ENCODE data around the gene NF1. TPM values are rescaled to one million over a fixed set of nuclear protein-coding genes. Genes with fewer than 3 reads are reported as not detected.
"Not testable (repeated sequence)": the region's sequence is repeated elsewhere in the genome, so short reads cannot be mapped to it uniquely, and the experiment has no call there.

The NF1 gene
- 10 to 100 TPM; 22.1 to 26.2 TPM for total RNA-seq

DNA sequence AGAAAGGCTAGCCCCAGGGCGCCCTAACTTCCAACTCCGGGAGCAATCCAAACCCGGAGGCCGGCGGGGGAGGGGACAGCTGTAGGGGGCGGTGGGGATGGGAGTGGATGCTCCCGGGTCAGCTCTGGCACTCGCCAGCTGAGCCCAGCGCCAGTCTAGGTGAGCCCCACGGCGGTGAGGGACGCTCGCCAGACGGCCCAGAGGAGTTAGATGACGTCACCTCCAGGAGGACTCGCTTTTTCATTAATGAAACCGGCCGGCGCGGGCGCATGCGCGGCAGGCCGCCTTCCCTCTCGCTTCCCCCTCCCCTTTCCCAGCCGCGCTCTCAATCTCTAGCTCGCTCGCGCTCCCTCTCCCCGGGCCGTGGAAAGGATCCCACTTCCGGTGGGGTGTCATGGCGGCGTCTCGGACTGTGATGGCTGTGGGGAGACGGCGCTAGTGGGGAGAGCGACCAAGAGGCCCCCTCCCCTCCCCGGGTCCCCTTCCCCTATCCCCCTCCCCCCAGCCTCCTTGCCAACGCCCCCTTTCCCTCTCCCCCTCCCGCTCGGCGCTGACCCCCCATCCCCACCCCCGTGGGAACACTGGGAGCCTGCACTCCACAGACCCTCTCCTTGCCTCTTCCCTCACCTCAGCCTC, at the start of gene NF1:
NF1 (plus strand) TSS at position 378 of the 636 bp plus-strand sequence. CDS start 333 bp downstream, outside the sequence.
- H3K27ac Mint-ChIP-seq = peak within 1 kb of the TSS; percentile 94
- DNase-seq = peak; percentile 94
- peaks cover 11% of the 10 kb centered on the region for H3K4me1 Mint-ChIP-seq
- no peaks in the 10 kb centered on the region for H3K9me3 Mint-ChIP-seq (ENCODE audit: low read depth)
- no peaks in the 10 kb centered on the region for H3K27me3 Mint-ChIP-seq
- intact Hi-C loops (cut with DNase I, micrococcal nuclease) = loop anchor here (1.0 to 10.0 kb wide), 5 partner anchors 87 to 460 kb away; partner anchors contain the start of genes ATAD5 (in 1 of the 2), EVI2A (in 1 of the 2) and TEFM (in 1 of the 2)
- H3K4me3 Mint-ChIP-seq = peak within 1 kb of the TSS; percentile 94
- ATAC-seq = peak; percentile 89
- ChIA-PET POLR2A (interaction anchor here (0.6 kb wide), 2 partner anchors 21 to 136 kb away, joined by 3 to 4 read pairs; no protein-coding TSS in a partner anchor), CTCF (interaction anchor here (0.8 kb wide), 1 partner anchor 440 kb away, joined by 3 read pairs; no protein-coding TSS in a partner anchor)
- peaks cover 4% of the 10 kb centered on the region for H3K36me3 Mint-ChIP-seq (ENCODE audit: low read depth)

DNA sequence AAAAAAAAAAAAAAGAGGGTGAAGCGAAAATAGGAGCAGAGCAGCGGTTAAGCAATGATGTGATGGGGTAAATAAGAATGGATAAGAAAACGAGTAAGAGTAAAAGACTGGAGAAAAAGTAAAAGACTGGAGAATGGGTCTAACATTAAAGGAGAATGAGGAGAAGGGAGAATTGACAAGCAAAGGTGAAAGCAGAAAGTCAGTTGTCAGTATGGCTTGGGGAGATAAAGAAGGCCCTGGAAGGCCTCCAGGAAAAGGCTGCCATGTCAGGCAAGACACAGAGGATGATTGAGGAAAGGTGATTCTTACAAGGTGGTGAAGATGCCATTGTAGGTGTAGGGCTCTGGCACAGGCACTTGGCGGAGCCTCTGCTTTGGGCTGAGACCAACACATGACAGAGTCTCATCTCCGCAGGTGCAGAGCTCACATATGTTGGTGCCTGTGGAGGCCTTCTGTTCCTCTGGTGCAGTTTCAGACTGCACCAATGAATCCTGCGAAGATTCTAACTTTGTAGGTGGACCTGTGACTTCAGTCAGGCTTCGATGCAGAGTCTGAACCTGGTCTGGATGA, 47.8 kb upstream of the NF1 start:
- H3K36me3 Mint-ChIP-seq (ENCODE audit: low read depth); intact Hi-C loops (cut with DNase I, micrococcal nuclease); CTCF ChIA-PET; POLR2A ChIA-PET; DNase-seq; H3K27me3 Mint-ChIP-seq; H3K4me1 Mint-ChIP-seq; H3K4me3 Mint-ChIP-seq; ATAC-seq; H3K27ac Mint-ChIP-seq; H3K9me3 Mint-ChIP-seq (ENCODE audit: low read depth): not testable (repeated sequence)

DNA sequence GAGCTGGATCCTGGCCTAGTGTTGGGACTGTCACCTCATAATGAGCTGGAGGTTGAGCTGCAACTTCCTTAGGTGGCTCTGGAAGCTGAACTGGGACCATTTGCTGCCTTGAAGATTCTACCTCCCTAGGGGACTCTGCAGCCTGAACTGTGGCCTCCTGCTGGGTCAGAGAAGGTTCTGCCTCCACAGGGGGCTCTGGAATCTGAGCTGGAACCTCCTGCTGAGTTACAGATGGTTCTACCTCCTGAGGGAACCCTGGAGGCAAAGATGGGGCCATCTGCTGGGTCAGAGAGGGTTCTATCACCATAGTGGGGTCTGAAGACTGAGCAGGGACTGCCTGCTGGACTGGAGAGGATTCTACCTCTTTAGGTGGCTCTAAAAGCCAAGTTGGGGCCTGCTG, 46.6 kb upstream of the NF1 start:
- Mint-ChIP-seq H3K27me3 (no peaks in the 10 kb centered on the region), H3K9me3 (ENCODE audit: low read depth) (no peaks in the 10 kb centered on the region), H3K36me3 (ENCODE audit: low read depth) (no peaks in the 10 kb centered on the region), H3K27ac (no peak overlapping the region), H3K4me1 (peaks cover 7% of the 10 kb centered on the region), H3K4me3 (no peak overlapping the region)
- no peak for ATAC-seq
- DNase-seq = no peak
- ChIA-PET POLR2A (no interaction called here), CTCF (interaction anchor here (0.9 kb wide), 1 partner anchor 21 kb away, joined by 3 read pairs; no protein-coding TSS in a partner anchor)
- intact Hi-C loops (cut with DNase I, micrococcal nuclease) = no loop called here

GRCh38 chr17:31048780-31049179, 46.0 kb upstream of the NF1 start:
- ATAC-seq (no peak), DNase-seq (no peak)
- POLR2A ChIA-PET = no interaction called here
- no peaks in the 10 kb centered on the region for H3K27me3 Mint-ChIP-seq
- no peak overlapping the region for H3K4me3 Mint-ChIP-seq
- peaks cover 7% of the 10 kb centered on the region for H3K4me1 Mint-ChIP-seq
- H3K27ac Mint-ChIP-seq = no peak overlapping the region
- CTCF ChIA-PET = interaction anchor here (0.7 to 0.9 kb wide), 2 partner anchors 20 to 121 kb away, joined by 3 to 4 read pairs; no protein-coding TSS in a partner anchor
- no peaks in the 10 kb centered on the region for H3K9me3 Mint-ChIP-seq (ENCODE audit: low read depth)
- H3K36me3 Mint-ChIP-seq (ENCODE audit: low read depth) = no peaks in the 10 kb centered on the region
- intact Hi-C loops (cut with DNase I, micrococcal nuclease) = no loop called here

DNA sequence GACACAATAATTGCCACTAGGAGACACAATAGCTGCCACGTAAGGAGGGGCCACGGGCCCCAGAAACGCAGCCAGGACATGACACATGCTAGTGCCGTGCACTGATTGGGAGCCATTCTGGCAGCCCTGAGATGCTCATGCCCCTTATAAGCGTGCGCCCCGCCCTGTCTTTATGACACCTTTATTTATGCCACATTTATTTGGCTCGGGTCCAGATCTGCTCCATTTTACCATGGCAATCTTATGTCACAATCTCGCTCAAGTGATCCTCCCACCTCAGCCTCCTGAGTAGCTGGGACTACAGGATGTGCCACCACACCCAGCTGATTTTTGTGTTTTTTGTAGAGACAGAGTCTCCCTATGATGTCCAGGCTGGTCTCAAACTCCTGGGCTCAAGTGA, 43.8 kb upstream of the NF1 start:
- DNase-seq (no peak), ATAC-seq (no peak)
- intact Hi-C loops (cut with DNase I, micrococcal nuclease) = no loop called here
- no peaks in the 10 kb centered on the region for H3K27me3 Mint-ChIP-seq
- ChIA-PET CTCF (interaction anchor here (1.6 kb wide), 1 partner anchor 22 kb away, joined by 3 read pairs; no protein-coding TSS in a partner anchor), POLR2A (no interaction called here)
- H3K27ac Mint-ChIP-seq = no peak overlapping the region
- H3K36me3 Mint-ChIP-seq (ENCODE audit: low read depth) = no peaks in the 10 kb centered on the region
- peaks cover 7% of the 10 kb centered on the region for H3K4me1 Mint-ChIP-seq
- no peak overlapping the region for H3K4me3 Mint-ChIP-seq
- H3K9me3 Mint-ChIP-seq (ENCODE audit: low read depth) = no peaks in the 10 kb centered on the region

- Mint-ChIP-seq H3K27me3 (no peaks in the 10 kb centered on the region), H3K9me3 (ENCODE audit: low read depth) (no peaks in the 10 kb centered on the region), H3K4me3 (no peak overlapping the region), H3K36me3 (ENCODE audit: low read depth) (no peaks in the 10 kb centered on the region), H3K27ac (no peak overlapping the region), H3K4me1 (peaks cover 7% of the 10 kb centered on the region)
- ChIA-PET CTCF (no interaction called here), POLR2A (no interaction called here)
- DNase-seq (no peak), ATAC-seq (no peak)
- intact Hi-C loops (cut with DNase I, micrococcal nuclease) = no loop called here
These were observed 43.3 kb upstream of the NF1 start for GRCh38 chr17:31051506-31051905.

DNA sequence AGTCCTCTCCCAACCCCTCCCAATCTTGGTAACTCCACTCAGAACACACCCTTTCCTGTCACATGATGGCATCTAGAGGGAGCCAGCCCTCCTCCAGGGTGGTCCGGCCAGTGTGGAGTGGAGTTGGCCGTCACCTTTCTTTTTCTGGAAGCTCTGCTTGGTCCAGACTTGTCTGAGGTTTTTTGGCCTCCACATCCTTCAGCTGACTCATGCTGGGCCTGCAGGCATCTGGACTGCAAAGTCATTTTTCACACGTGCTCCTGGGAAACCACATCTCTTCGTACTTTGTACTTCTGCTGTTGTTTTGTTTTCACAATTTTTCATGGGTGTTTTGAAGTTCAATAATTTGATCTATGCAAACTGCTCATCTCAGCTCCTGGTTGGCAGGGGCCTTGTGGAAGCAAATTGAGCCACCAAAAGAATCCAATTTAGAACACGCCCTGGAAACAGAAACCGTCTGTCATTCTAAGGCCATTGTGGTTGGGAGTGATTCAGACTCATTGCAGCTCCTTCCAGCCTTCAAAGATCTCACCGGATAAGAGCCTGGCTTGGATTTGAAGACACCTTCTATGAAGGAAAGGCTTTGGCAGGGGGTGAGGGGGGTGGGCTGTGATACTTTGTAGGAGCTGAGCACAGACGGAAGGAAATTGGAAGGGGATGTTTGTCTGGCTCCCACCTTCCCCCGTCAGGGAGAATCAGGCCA, 42.4 kb upstream of the NF1 start:
- no peaks in the 10 kb centered on the region for H3K36me3 Mint-ChIP-seq (ENCODE audit: low read depth)
- CTCF ChIA-PET = interaction anchor here (0.9 to 1.2 kb wide), 2 partner anchors 13 to 17 kb away, joined by 3 read pairs; no protein-coding TSS in a partner anchor
- no peak overlapping the region for H3K27ac Mint-ChIP-seq
- H3K4me3 Mint-ChIP-seq = no peak overlapping the region
- DNase-seq (peak; percentile 16), ATAC-seq (peak; percentile 19)
- no peaks in the 10 kb centered on the region for H3K9me3 Mint-ChIP-seq (ENCODE audit: low read depth)
- POLR2A ChIA-PET = no interaction called here
- H3K27me3 Mint-ChIP-seq = no peaks in the 10 kb centered on the region
- intact Hi-C loops (cut with DNase I, micrococcal nuclease) = no loop called here
- peaks cover 7% of the 10 kb centered on the region for H3K4me1 Mint-ChIP-seq

- Mint-ChIP-seq H3K36me3 (ENCODE audit: low read depth) (no peaks in the 10 kb centered on the region), H3K4me3 (no peak overlapping the region), H3K27ac (no peak overlapping the region), H3K4me1 (peaks cover 7% of the 10 kb centered on the region), H3K9me3 (ENCODE audit: low read depth) (no peaks in the 10 kb centered on the region), H3K27me3 (no peaks in the 10 kb centered on the region)
- DNase-seq (no peak), ATAC-seq (no peak)
- intact Hi-C loops (cut with DNase I, micrococcal nuclease) = no loop called here
- ChIA-PET CTCF (interaction anchor here (0.9 to 1.2 kb wide), 2 partner anchors 16 to 18 kb away, joined by 3 read pairs; no protein-coding TSS in a partner anchor), POLR2A (no interaction called here)
These were observed 41.7 kb upstream of the NF1 start for GRCh38 chr17:31053071-31053470.

DNA sequence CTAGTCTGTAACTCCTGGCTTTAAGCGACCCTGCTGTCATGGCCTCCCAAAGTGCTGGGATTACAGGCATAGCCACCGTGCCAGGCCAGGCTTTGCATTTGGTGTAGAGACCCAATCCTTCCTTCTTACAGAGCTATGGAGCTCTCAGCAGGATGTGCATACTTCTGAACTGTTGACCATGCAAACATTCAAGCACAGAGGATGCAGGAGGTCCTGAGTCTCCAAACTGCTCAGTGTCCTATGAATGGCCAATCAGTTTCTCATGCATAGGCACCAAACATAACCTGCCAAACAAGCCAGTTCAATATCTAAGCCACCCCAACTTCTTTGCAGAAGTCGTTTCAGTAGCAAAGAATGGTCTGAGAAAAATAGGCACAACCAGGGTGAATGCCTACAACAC, 40.0 kb upstream of the NF1 start:
- CTCF ChIA-PET = interaction anchor here (0.8 kb wide), 1 partner anchor 178 kb away, joined by 3 read pairs; no protein-coding TSS in a partner anchor
- Mint-ChIP-seq H3K27ac (no peak overlapping the region), H3K9me3 (ENCODE audit: low read depth) (no peaks in the 10 kb centered on the region), H3K4me3 (no peak overlapping the region), H3K4me1 (peaks cover 7% of the 10 kb centered on the region), H3K36me3 (ENCODE audit: low read depth) (no peaks in the 10 kb centered on the region), H3K27me3 (no peaks in the 10 kb centered on the region)
- POLR2A ChIA-PET = interaction anchor here (0.6 kb wide), 1 partner anchor 551 kb away, joined by 5 read pairs; no protein-coding TSS in a partner anchor
- intact Hi-C loops (cut with DNase I, micrococcal nuclease) = no loop called here
- no peak for ATAC-seq
- DNase-seq = no peak

DNA sequence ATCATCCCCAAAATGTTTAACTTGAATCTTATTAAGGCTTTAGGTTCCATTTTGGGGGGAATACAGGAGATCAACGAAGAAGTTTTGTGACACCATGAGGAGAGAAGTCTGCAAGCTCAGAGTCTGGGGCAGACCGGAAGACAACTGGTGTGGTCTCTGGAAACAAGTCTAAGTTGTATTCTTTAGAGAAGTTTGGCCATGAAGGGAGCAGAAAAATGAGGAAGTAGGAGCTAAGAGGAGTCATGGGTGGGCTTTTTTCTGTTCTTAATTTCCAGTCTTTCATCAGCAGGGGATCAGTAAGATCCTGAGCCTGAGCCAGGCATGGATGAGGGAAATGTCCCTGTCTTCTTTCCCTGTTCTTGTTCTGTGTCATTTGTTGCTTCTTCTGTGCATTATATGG, 35.8 kb upstream of the NF1 start:
- Mint-ChIP-seq H3K27me3 (no peaks in the 10 kb centered on the region), H3K4me1 (peaks cover 5% of the 10 kb centered on the region), H3K9me3 (ENCODE audit: low read depth) (no peaks in the 10 kb centered on the region), H3K36me3 (ENCODE audit: low read depth) (no peaks in the 10 kb centered on the region), H3K27ac (no peak overlapping the region), H3K4me3 (no peak overlapping the region)
- ChIA-PET POLR2A (no interaction called here), CTCF (interaction anchor here (0.6 to 0.7 kb wide), 2 partner anchors 44 to 161 kb away, joined by 3 read pairs; no protein-coding TSS in a partner anchor)
- no peak for ATAC-seq
- intact Hi-C loops (cut with DNase I, micrococcal nuclease) = no loop called here
- no peak for DNase-seq

DNA sequence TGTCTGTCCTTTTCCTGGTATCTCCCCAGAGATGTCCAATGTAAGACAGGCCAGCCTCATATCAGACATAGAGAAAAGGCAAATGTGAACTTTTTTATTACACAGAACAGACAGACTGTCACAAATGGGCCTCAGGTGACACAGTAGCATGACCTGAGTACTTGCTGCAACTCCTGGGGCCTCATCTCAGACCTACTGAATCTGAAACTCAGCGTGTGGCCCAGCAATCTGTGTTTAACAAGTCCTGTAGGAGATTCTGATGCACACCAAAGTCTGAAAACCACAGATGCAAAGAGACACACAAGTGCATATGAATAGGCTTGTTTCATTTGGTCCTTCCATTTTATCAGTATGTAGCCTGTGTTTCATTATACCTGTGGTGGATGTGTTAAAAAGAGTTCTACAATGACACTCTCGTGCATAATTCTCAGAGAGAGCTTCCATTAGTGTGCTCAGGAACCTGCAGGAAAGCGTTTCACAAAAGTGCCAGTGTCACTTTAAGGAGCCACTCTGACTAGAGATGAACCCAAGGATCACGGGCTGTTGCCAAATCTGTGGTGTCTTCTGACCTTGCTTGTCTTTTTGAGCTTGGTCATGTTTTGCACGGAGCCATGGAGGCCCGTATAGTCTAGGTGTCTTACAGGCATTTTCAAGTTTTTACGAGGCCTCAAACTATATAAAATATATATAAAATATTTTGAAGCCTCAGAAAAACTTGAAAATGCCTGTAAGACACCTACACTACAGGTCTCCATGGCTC, 33.8 kb upstream of the NF1 start:
- Mint-ChIP-seq H3K36me3 (ENCODE audit: low read depth) (no peaks in the 10 kb centered on the region), H3K4me3 (no peak overlapping the region), H3K4me1 (peaks cover 5% of the 10 kb centered on the region), H3K9me3 (ENCODE audit: low read depth) (no peaks in the 10 kb centered on the region), H3K27me3 (no peaks in the 10 kb centered on the region), H3K27ac (no peak overlapping the region)
- intact Hi-C loops (cut with DNase I, micrococcal nuclease) = no loop called here
- peak; percentile 26 for DNase-seq
- ATAC-seq = peak; percentile 42
- POLR2A ChIA-PET = no interaction called here
- CTCF ChIA-PET = interaction anchor here (0.6 to 1.5 kb wide), 2 partner anchors 91 to 956 kb away, joined by 3 to 5 read pairs; partner anchors contain the start of gene RNF135

All from activated CD4-positive, alpha-beta T cell treated with anti-CD3 and anti-CD28 coated beads for 36 hours (primary cell).